Renal pelvis (tissue), 12 donors: Measurements from ENCODE around the gene TTF2. TPM values are rescaled to one million over a fixed set of nuclear protein-coding genes. Genes with fewer than 3 reads are reported as not detected.

Experiments used
- DNase-seq: peaks from one replicate; pipeline ENCODE4 v3.0.0-alpha.2; 2013
- long read RNA-seq, 16 experiments: transcript quantifications; one replicate each; lab custom pipeline, GENCODE V29; 2026
- polyA plus RNA-seq, 3 donors: library from polyadenylated mRNA; unstranded; fragments of 120-200 nt; gene quantifications; one replicate each; pipeline ENCODE4 v1.2.1, GENCODE V29; 2013; ENCODE audit not compliant: insufficient read length in 3 of 3

TTF2 gene
- polyA plus RNA-seq = 10 to 100 TPM; 18.8 to 27.2 (median 24.8) TPM
- long read RNA-seq, donor 1 = 0 reads
- long read RNA-seq, donor 2, full-length matches to known transcripts = 2 of 2 reads
- long read RNA-seq, donor 2, partial matches to known transcripts = 0 of 2 reads
- long read RNA-seq, donor 2, other reads (novel, unspliced or antisense) = 0 of 2 reads
- long read RNA-seq, donor 3, partial matches to known transcripts = 0 of 1 reads
- long read RNA-seq, donor 3, other reads (novel, unspliced or antisense) = 0 of 1 reads
- long read RNA-seq, donor 4 = 0 reads
- long read RNA-seq, donor 5 = 0 reads
- long read RNA-seq, donor 6, full-length matches to known transcripts = 4 of 18 reads
- long read RNA-seq, donor 6, partial matches to known transcripts = 14 of 18 reads
- long read RNA-seq, donor 6, other reads (novel, unspliced or antisense) = 0 of 18 reads
- long read RNA-seq, donor 7 = 0 reads
- long read RNA-seq, donor 8, partial matches to known transcripts = 0 of 2 reads
- long read RNA-seq, donor 8, other reads (novel, unspliced or antisense) = 0 of 2 reads
- long read RNA-seq, donor 9, partial matches to known transcripts = 30 of 30 reads
- long read RNA-seq, donor 9, other reads (novel, unspliced or antisense) = 0 of 30 reads
- long read RNA-seq, donor 10 = 0 reads
- long read RNA-seq, donor 11 = 0 reads
- long read RNA-seq, donor 12, partial matches to known transcripts = 0 of 1 reads
- long read RNA-seq, donor 12, other reads (novel, unspliced or antisense) = 0 of 1 reads
- long read RNA-seq, donor 13, full-length matches to known transcripts = 4 of 4 reads
- long read RNA-seq, donor 13, partial matches to known transcripts = 0 of 4 reads
- long read RNA-seq, donor 13, other reads (novel, unspliced or antisense) = 0 of 4 reads
- long read RNA-seq, donor 14 = 0 reads
- long read RNA-seq, donor 15, full-length matches to known transcripts = 3 of 3 reads
- long read RNA-seq, donor 15, partial matches to known transcripts = 0 of 3 reads
- long read RNA-seq, donor 15, other reads (novel, unspliced or antisense) = 0 of 3 reads
- long read RNA-seq, donor 16 = 0 reads

DNA sequence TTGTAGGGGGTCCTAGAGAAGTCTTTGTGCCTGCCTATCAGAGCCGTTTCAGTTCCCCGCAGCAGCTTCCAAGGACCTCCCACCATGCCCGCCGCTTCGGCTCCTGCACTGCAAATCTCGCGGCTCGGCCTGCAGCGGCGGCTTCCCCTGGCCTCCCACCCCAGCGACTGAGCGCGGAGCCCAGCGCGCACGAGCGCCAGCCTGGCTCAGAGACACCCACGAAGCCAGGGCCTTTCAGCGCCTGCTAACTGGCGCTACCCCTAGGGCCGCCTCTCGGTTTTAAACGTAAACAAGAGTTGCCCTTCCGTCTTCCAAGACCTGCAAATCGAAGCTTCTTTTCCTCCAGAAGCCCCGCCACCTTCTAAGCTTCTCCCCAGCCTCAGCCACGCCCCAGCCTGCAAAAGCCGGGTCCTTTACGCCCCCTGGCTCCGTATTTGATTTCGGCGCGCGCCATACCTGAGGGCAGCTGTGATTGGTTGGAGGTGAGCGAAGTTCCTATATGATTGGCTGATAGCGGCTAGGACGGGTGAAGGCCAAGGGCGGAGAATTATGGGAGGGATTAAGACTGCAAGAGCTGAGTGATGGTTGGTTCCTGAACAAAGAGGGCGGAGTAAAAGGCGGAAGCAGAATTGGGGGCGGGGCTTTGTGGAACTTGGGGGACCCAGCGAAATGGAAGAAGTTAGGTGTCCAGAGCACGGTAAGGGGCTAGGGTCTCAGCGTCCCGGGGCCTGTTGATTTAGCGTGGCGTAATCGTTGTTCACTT is at the start of gene TTF2:
TSS of gene TTF2 (plus strand) at position 649 of the 763 bp plus-strand sequence. CDS start at position 670, 21 bp downstream.
- DNase-seq = peak; percentile 99

DNA sequence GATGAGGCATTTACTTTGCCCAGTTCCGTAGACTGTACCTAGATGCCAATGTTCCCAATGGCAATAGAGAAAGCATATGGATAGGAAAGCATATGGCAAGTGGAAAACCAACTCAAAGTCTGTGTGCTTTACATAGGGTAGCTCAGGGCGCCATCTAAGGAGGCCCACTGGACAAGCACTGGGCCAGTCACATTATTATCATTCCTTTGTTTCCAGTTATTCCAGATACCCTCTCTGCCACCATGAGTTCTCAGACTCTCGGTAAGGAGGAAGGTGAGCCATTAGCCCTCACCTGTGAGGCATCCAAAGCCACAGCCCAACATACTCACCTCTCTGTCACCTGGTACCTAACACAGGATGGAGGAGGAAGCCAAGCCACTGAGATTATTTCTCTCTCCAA is 48.8 kb upstream of the TTF2 start:
- no peak for DNase-seq

DNA sequence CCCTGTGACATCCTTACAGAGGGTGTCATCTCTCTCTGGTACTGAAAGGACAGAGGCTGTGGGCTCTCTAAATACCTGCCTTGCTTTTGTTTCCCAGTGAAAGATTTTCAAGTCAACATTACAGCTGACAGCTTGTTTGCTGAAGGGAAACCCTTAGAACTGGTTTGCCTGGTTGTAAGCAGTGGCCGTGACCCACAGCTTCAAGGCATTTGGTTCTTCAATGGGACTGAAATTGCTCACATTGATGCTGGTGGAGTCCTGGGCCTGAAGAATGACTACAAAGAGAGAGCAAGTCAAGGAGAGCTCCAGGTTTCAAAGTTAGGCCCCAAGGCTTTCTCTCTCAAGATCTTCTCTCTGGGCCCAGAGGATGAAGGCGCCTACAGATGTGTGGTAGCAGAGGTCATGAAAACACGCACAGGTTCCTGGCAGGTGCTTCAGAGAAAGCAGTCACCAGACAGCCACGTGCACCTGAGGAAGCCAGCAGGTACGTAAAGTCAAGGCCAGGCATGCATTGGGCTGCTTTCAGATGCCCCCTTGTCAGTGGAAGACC is 46.7 kb upstream of the TTF2 start:
- DNase-seq = peak; percentile 48

DNA sequence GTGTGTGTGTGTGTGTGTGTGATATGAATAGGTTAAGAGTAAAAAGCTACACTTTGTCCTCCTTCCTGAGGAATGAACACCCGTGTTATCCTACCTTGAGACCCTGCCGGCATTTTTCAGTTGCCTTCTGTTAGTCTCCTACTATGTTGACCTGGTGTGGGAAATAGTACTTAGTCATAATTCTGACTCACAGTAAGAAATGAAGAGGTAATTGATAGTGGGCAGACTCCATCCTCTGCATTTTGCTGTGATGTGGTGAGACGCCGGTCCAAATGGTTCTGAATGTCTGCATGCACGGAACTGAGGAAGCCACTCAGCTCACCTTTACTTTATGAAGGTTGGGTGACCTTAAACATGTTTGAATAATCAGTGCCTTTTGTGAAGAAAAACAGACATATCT is 45.9 kb upstream of the TTF2 start:
- DNase-seq = no peak

DNA sequence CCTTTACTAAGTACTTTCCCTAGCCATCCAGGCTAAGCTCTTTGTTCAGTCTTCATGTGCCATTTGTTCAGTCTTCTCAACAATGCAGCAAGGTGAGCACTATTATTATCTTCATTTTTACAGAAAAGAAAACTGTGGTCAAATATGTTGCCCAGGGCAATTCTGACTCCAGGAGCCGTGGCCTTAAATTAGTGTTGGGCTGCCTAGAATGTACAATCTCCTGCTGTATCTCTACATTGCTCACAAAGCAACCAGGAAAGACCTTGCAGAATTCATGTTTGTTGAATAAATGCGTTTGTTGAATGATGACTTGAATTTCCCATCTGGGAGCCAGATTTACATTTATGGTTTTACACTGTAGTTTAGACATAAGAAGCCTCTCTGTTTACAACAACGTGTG is 44.4 kb upstream of the TTF2 start:
- DNase-seq = no peak

DNA sequence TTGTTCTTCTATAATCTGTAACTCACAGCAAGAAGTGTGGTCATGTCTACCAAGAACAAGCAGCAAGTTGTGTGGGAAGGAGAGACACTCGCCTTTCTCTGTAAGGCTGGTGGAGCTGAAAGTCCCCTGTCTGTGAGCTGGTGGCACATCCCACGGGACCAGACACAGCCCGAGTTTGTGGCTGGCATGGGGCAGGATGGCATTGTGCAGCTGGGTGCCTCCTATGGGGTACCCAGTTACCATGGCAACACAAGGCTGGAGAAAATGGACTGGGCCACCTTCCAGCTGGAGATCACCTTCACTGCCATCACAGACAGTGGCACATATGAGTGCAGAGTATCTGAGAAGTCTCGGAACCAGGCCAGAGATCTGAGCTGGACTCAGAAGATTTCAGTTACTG is 43.1 kb upstream of the TTF2 start:
- DNase-seq = no peak

DNA sequence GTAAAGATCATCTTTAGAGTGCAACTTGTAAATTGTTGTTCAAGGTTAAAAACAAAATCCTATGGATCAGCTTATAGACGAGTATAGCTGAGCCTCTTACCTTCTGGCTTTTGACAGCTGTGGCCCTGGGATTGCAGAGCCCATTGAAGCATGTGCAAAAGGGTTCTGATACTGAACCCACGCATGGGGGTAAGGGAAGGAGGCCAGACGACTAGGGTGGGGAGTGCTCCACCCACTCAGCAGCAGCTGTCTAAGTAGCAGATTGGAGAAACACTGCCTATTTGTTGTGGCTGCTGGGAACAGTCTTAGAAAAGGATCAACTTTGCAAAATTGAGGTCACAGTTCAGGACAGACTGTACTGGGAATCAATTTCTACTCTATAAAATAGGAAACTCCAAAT is 42.5 kb upstream of the TTF2 start:
- no peak for DNase-seq

DNA sequence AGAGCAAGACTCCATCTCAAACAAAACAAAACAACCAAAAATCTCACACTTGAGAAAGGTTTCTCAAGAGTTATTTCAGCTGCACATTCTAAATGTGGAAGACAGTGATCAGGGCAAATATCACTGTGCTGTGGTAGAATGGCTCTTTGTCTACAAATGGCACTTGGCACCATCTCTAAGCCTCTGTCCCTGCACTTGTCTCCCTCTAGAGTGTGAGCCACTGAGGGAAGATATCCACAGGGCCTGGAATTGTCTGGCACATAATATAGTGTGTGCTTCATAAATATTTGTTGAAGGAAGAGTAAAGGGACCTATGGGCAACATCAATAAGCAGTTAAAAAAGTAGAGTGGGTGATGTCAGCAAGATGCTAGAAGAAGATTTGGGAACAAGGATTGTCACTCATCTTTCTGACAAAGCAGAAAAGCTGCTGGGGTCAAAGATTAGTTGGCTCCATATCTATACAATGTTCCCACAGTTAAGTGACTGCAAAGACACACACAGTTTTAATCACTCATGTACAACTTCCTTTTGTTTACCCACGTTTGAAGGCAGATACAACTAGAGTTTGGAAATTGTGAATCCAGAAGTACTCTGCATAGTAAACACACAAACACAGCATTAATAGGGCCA is 39.5 kb upstream of the TTF2 start:
- DNase-seq = no peak

DNA sequence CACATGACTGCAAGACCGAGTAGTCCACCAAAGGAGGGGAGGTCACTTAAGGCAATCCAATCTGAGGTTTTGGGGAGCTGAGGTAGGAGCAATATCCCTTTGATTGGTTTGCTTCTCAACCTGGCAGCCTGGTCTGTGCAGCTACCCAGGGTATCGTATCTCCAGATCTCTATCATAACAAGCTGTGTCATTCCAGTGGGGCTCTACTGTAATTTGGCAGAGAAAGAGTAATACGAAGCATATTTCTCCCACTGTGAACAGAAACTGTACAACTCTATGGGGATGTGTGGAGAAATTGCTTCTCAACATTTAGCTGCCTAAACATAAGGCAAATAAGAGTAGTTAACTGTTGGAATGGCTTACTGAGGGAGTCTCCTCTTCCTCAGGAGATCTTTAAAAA is 38.0 kb upstream of the TTF2 start:
- DNase-seq = no peak

DNA sequence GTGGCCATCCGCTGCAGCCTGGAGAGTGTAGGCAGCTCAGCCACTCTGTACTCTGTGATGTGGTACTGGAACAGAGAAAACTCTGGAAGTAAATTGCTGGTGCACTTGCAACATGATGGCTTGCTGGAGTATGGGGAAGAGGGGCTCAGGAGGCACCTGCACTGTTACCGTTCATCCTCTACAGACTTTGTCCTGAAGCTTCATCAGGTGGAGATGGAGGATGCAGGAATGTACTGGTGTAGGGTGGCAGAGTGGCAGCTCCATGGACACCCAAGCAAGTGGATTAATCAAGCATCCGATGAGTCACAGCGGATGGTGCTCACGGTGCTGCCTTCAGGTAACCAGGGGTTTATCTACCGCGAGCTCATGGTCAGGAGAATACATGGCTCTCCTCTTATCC is 34.6 kb upstream of the TTF2 start:
- DNase-seq = no peak

DNA sequence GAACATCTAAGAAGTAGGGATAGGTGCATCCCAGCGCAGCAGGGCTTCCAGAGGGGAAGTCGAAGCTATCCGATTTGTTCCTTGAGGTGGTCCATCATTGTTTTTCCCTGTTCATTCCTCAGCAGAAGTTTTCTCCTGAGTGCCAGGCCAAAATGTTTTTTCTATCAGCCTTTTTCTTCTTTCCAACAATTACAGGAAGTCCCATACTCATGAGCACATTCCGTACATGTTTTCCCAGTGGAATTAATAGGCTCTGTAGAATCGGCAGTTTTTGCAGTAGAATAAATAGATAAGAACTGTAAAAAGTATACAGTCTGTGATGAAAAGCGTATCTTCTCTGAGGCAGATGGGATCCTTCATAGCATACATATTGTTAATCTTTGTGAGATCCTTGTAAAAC is 33.8 kb upstream of the TTF2 start:
- DNase-seq = no peak

DNA sequence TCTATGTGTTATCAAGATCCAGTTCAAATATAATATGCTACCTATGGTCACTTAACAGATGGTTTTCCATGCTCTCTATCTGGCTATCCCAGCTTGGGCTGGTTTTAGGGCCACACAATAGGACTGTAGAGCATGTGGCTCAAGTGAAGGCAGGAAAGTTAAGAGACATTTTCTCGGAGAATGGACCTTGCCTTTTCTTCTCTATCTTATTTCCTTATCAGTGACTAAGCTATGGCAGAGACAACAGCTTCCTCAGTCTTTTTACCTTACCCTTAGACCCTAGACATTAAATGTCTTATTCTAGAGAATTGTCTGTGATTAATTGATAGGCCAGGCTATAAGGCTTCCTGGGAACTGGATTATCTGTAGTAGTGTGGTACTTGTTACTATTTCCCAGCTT is 30.4 kb upstream of the TTF2 start:
- no peak for DNase-seq

DNA sequence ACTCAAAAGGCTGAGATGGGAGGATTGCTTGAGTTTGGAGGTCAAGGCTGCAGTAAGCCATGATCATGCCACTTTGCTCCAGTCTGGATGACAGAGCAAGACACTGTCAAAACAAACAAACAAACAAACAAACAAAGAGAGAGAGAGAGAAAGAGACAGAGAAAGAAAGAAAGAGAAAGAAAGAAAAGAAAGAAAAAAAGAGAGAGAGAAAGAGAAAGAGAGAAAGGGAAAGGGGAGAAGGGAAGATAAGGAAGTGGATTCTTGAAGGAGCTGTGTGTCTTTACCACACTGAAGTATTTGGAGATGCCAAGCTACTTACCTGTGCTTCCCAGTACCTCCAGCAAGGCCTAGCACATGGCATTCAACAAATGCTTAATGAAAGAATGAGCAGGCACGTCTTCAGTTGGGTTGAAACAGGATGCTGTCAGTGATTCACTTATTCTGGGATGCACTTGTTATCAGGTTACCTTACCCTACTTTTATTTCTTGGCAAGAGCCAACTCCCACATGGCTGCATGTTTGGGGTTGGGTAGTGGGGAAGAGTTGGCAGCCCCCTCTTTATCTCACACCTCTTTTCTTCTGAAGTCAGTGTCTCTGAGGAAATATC is 29.8 kb upstream of the TTF2 start:
- no peak for DNase-seq

DNA sequence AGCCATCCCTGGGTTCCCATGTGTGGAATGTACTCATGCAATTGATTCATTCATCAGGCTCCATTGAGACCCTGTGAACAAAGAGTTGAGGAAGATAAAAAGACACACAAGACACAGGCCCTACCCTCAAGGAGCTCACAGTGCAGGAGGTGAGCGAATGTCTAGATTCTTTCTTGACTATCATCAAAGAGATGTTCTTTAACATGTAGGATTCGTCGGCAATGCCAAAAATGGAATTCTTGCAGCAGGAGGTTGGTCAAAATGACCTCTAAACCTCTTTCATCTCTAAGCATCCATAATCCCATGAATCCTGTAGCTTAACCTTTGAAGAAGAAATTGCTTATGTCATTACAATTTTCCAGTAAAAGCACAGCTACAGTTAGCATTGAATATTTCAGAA is 27.9 kb upstream of the TTF2 start:
- no peak for DNase-seq

DNA sequence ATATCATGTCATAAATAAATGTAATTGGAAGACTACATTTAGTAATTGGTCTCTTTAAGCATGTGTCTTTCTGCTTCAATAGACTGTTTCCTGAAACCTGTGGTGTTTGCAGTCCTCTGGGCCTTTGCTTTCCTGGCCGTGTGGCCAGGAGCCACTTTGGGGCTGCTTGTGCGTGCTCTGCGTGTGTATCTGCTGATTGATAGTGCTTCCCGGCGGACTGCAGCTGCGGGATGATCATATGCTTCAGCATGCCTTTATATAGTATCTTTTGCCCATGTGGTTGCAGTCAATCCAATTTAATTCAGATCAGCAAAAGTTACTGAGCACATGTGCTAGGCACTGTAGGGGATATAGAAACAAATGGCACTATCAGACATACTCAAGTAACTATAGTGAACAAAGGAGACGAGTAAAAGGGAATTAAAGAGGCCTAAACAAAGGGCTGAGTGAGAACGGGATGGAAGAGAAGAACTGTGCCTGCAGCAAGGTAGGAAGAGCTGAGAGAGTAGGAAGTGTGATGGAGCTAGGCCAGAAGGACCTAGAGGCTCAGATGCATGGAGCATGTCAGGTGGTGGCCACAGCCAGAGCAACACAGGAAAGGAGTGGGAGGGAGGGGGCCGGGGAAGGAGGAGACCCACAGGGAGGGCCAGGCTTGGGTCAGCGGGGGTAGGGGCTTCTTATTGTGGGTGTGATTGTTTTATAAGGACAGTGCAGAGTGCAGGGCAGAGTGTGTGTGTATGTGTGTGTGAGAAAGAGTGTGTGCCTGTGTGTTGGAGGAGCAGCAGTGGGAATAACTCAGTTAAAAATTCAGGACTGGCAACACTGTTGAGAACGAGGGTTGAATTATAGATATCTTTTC is 27.2 kb upstream of the TTF2 start:
- no peak for DNase-seq

DNA sequence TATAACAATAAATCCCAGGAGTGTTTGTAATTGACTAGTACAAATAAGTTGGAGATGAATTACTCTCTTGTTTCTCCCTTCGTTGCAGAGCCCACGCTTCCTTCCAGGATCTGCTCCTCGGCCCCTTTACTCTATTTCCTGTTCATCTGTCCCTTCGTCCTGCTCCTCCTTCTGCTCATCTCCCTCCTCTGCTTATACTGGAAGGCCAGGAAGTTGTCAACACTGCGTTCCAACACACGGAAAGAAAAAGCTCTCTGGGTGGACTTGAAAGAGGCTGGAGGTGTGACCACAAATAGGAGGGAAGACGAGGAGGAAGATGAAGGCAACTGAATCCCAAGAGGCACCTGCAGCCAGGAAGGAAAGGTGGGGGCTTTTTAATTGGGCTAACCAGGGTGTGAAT is 26.4 kb upstream of the TTF2 start:
- DNase-seq = no peak

DNA sequence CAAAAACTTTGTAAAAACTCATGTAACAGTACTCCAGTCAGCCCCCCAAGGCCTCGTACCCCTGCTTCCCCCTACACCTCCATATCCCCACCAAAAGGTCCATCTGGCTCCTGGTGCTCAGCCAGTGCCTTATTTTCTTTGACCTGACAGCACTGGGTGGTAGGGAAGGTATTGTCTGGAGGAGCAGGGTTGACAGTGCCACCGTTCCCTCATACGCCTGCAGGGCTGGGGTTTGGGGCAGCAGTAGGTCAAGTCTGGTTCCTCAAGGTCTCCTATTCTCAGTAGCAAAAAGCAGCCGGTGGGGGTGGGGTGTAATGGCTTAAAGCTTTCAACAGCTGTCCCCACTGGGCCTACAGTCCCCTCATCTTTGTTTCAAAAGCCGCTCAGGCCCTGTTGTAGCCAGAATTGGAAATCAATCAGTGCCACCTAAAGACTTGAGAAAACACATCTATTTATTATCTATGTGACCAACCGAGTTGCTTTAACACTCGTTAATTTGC is 25.3 kb upstream of the TTF2 start:
- DNase-seq = no peak

DNA sequence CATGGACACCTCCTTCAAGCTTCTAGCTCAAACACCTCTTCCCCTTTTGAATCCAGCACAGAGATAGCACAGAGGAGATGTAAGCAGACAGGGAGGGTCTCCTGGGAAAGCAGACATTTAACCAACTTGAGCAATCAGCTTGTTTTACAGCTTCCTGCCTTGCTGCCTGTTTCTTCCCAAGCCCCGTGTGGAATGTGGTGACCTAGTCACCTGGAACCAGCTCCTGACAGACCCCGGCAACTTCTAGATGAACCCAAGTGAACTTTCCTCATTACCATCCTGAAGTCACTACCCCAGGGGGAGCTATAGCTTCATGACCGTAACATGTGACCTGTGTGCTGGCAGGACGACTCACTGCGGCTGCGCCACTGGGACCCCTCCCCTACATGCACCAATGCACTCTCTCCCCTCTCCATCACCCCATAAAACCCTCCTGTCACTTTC is 24.1 kb upstream of the TTF2 start:
- DNase-seq = peak; percentile 83

DNA sequence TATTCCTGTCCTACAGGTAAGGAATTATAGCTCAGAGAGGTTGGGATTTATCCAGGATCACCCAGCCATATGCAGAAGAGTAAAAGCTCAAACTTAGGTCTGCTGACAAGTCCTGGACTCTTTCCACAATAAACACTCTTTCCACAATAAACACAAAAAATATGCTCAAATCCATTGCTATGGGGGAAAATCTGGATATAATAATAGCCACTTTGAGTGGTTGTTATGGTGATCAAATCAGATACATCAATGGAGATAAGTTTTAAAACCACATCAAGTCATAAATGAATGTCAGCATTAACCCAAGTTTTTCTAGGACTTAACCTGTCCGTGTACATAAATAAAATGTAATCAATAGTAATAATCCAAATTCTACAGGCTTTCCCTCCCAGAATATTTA is 22.3 kb upstream of the TTF2 start:
- DNase-seq = no peak
